SK-N-SH treated with all-trans-retinoic acid at 6 μM for 48 hours (cell line): ENCODE measurements around the gene PVALEF.

Experiments used
- BACH2 ChIP-seq: fragments of 250-450 bp; sonication (Bioruptor Pico); IDR thresholded peaks from 2 replicates; pipeline ENCODE4 v1.9.0; 2021; ENCODE audit warnings: mild to moderate bottlenecking, borderline replicate concordance
- ISL1 ChIP-seq: fragments of 250-450 bp; sonication (Bioruptor Pico); IDR thresholded peaks from 2 replicates; pipeline ENCODE4 v2.1.2; 2022; ENCODE audit warnings: mild to moderate bottlenecking, moderate library complexity
- TF ChIP-seq, protein P1 (sequence below): fragments of 250-450 bp; sonication (Bioruptor Pico); IDR thresholded peaks from 2 replicates; pipeline ENCODE4 v1.5.1; 2021; ENCODE audit warnings: mild to moderate bottlenecking, moderate library complexity
- TF ChIP-seq, protein P2 (sequence below): fragments of 250-450 bp; sonication (Bioruptor Pico); IDR thresholded peaks from 2 replicates; pipeline ENCODE4 v1.8.0; 2020; ENCODE audit warnings: mild to moderate bottlenecking, moderate library complexity, borderline replicate concordance

DNA sequence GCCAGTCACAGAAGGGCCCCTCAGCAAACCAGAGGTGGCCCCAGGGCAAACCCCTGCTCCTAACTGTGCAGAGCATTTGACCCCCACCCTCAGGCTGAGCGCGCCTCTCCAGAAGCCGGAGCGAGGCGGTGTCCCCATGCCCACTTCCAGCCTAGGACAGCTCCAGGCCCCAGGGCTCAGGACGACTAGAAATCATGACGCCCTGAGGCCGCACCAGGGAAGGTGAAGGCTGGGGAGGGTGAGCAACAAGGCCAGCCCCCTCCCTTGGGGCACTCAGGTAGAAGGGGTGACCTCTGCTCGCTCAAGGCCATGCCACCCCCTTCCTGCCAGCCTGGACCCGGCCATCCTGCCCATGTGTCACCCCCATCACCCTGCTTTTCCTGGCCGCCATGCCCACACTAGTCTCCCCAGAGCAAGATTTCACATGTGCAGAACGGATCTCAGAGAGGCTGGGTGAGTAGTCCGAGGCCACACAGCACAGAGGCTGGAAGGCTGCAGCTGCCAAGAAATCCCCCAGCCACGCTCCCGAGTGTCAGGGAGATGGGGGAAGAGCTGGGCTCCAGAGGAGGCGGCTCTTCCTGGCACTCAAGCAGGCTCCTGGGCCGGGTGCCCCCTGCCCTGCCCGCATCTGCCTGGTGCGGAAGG is 2.1 kb upstream of the PVALEF start:
- TF ChIP-seq, protein P1, sequence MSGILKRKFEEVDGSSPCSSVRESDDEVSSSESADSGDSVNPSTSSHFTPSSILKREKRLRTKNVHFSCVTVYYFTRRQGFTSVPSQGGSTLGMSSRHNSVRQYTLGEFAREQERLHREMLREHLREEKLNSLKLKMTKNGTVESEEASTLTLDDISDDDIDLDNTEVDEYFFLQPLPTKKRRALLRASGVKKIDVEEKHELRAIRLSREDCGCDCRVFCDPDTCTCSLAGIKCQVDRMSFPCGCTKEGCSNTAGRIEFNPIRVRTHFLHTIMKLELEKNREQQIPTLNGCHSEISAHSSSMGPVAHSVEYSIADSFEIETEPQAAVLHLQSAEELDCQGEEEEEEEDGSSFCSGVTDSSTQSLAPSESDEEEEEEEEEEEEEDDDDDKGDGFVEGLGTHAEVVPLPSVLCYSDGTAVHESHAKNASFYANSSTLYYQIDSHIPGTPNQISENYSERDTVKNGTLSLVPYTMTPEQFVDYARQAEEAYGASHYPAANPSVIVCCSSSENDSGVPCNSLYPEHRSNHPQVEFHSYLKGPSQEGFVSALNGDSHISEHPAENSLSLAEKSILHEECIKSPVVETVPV (CRISPR knock-in tag), result no peak
- TF ChIP-seq BACH2 (no peak), ISL1 (no peak)
- TF ChIP-seq, protein P2, sequence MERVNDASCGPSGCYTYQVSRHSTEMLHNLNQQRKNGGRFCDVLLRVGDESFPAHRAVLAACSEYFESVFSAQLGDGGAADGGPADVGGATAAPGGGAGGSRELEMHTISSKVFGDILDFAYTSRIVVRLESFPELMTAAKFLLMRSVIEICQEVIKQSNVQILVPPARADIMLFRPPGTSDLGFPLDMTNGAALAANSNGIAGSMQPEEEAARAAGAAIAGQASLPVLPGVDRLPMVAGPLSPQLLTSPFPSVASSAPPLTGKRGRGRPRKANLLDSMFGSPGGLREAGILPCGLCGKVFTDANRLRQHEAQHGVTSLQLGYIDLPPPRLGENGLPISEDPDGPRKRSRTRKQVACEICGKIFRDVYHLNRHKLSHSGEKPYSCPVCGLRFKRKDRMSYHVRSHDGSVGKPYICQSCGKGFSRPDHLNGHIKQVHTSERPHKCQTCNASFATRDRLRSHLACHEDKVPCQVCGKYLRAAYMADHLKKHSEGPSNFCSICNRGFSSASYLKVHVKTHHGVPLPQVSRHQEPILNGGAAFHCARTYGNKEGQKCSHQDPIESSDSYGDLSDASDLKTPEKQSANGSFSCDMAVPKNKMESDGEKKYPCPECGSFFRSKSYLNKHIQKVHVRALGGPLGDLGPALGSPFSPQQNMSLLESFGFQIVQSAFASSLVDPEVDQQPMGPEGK (CRISPR knock-in tag), result no peak
